HCT116 (cell line): ENCODE results near the gene CFAP54. TPM values are rescaled to one million over a fixed set of nuclear protein-coding genes. Genes with fewer than 3 reads are reported as not detected.

ENCODE experiments used
- ATAC-seq: fragments of 200-7000 bp; cut with Tn5 transposase; 2 replicates; pipeline ENCODE4 v1.9.1; 2020; ENCODE audit warnings: mild to moderate bottlenecking, moderate library complexity
- BruUV-seq: library from RNA; stranded (reverse); fragments of 400-500 nt; replicated peaks from 2 replicates; lab custom pipeline; 2021; lab: Mats Ljungman, UMichigan
- CTCF ChIA-PET: fragments of 300-600 bp; sonication (Branson Sonifier 250); formaldehyde crosslinking; loops from one replicate; lab custom pipeline; 2021; ENCODE audit warnings: antibody characterized with exemption; lab: Charles Lee
- POLR2A ChIA-PET: fragments of 300-600, 350-600 bp; sonication (Branson Sonifier 250); formaldehyde crosslinking; loops from one replicate; lab custom pipeline; 2021; ENCODE audit warnings: antibody characterized with exemption; lab: Charles Lee
- RAD21 ChIA-PET, 2 experiments: fragments of 300-600 bp; sonication (Branson Sonifier 250); formaldehyde crosslinking; loops; one replicate each; lab custom pipeline; 2023; ENCODE audit warnings: low total read pairs in 2 of 2; ENCODE audit not compliant: uncharacterized antibody in 2 of 2, unreplicated experiment in 2 of 2, low non-redundant PET in 1 of 2; lab: Charles Lee
- DNase-seq: peaks from one replicate; pipeline ENCODE4 v3.0.0-alpha.2; 2010; ENCODE audit warnings: low read depth, low spot score
- H2AFZ ChIP-seq: fragments of 200-600 bp; shearing (Covaris generic), sonication (generic); 2 replicates; pipeline ENCODE4 v1.6.1; 2017; ENCODE audit warnings: low read depth, mixed run types, mixed read lengths, antibody characterized with exemption, low read length; ENCODE audit not compliant: poor library complexity, severe bottlenecking
- H3K27ac ChIP-seq: 2 replicates; pipeline ENCODE4 v1.5.1; 2012; ENCODE audit warnings: low read depth, low read length
- H3K27me3 ChIP-seq: fragments of 200-600 bp; sonication (generic); 2 replicates; pipeline ENCODE4 v1.6.1; 2016; ENCODE audit warnings: mixed run types, low read length, mixed read lengths; ENCODE audit not compliant: insufficient read depth
- H3K36me3 ChIP-seq, 2 experiments: fragments of 200-500 bp in 1 of 2; fragments of 200-600 bp in 1 of 2; sonication (Bioruptor generic) in 1 of 2; sonication (generic) in 1 of 2; 2 replicates each; pipeline versions ENCODE4 v1.5.1 to v1.6.1; 2014 to 2016; ENCODE audit warnings: low read length in 2 of 2, inconsistent platforms in 1 of 2, mixed read lengths in 1 of 2, mixed run types in 1 of 2; ENCODE audit not compliant: insufficient read depth in 2 of 2, control insufficient read depth in 1 of 2
- H3K4me1 ChIP-seq, 2 experiments: fragments of 200-600 bp in 1 of 2; sonication (generic) in 1 of 2; 2 replicates each; pipeline versions ENCODE4 v1.5.1 to v1.6.1; 2012 to 2017; ENCODE audit warnings: low read length in 2 of 2, inconsistent platforms in 1 of 2, mild to moderate bottlenecking in 1 of 2, mixed read lengths in 1 of 2, mixed run types in 1 of 2, moderate library complexity in 1 of 2; ENCODE audit not compliant: insufficient read depth in 2 of 2, control insufficient read depth in 1 of 2
- H3K4me2 ChIP-seq: fragments of 200-600 bp; sonication (generic); 2 replicates; pipeline ENCODE4 v1.6.1; 2017; ENCODE audit warnings: mixed run types, low read length, mixed read lengths
- H3K4me3 ChIP-seq, 2 experiments: fragments of 200-600 bp in 1 of 2; sonication (generic) in 1 of 2; replicated peaks in 1 of 2; 2 replicates each; pipeline ENCODE4 v1.5.1; 2011 to 2016; ENCODE audit warnings: low read length in 2 of 2, control low read depth in 1 of 2, low read depth in 1 of 2, mild to moderate bottlenecking in 1 of 2, mixed read lengths in 1 of 2, mixed run types in 1 of 2
- H3K79me2 ChIP-seq: fragments of 200-600 bp; sonication (generic); 2 replicates; pipeline ENCODE4 v1.6.1; 2017; ENCODE audit warnings: mild to moderate bottlenecking, mixed run types, low read length, moderate library complexity, mixed read lengths; ENCODE audit not compliant: insufficient read depth
- H3K9ac ChIP-seq: fragments of 200-600 bp; sonication (generic); 2 replicates; pipeline ENCODE4 v1.6.1; 2016; ENCODE audit warnings: low read length, mixed read lengths
- H3K9me2 ChIP-seq: fragments of 200-600 bp; sonication (generic), shearing (Covaris generic); 2 replicates; pipeline ENCODE4 v1.6.1; 2017; ENCODE audit warnings: mixed run types, mild to moderate bottlenecking, moderate library complexity; ENCODE audit not compliant: insufficient read depth
- H3K9me3 ChIP-seq, 2 experiments: fragments of 200-500 bp in 1 of 2; fragments of 200-600 bp in 1 of 2; sonication (Bioruptor generic) in 1 of 2; sonication (generic) in 1 of 2; 2 replicates each; pipeline ENCODE4 v1.6.1; 2014 to 2017; ENCODE audit warnings: low read length in 2 of 2, mixed read lengths in 2 of 2, inconsistent platforms in 1 of 2, low read depth in 1 of 2, mild to moderate bottlenecking in 1 of 2, mixed run types in 1 of 2, moderate library complexity in 1 of 2; ENCODE audit not compliant: control insufficient read depth in 1 of 2, insufficient read depth in 1 of 2
- H4K20me1 ChIP-seq: fragments of 200-600 bp; sonication (generic), shearing (Covaris generic); 2 replicates; pipeline ENCODE4 v1.6.1; 2017; ENCODE audit warnings: mixed run types, mild to moderate bottlenecking, moderate library complexity; ENCODE audit not compliant: insufficient read depth
- CBX3 ChIP-seq: IDR thresholded peaks from 2 replicates; pipeline ENCODE4 v1.6.1; 2012; ENCODE audit warnings: low read depth
- CEBPB ChIP-seq: IDR thresholded peaks from 2 replicates; pipeline ENCODE4 v1.6.1; 2012; ENCODE audit warnings: low read depth
- EGR1 ChIP-seq: IDR thresholded peaks from 2 replicates; pipeline ENCODE4 v1.6.1; 2012; ENCODE audit warnings: low read depth
- EZH2 ChIP-seq: fragments of 200-600 bp; sonication (generic); IDR thresholded peaks from 2 replicates; pipeline ENCODE4 v1.6.1; 2017; ENCODE audit warnings: antibody characterized with exemption, mixed run types
- JUND ChIP-seq: IDR thresholded peaks from 2 replicates; pipeline ENCODE4 v1.6.1; 2012
- POLR2AphosphoS5 ChIP-seq: IDR thresholded peaks from 2 replicates; pipeline ENCODE4 v1.6.1; 2011; ENCODE audit warnings: mild to moderate bottlenecking, low read depth, low read length, moderate library complexity
- TCF7L2 ChIP-seq: IDR thresholded peaks from 2 replicates; pipeline ENCODE4 v1.7.0; 2011; ENCODE audit warnings: borderline replicate concordance, inconsistent platforms; ENCODE audit not compliant: insufficient read depth, insufficient read length; ENCODE audit errors: extremely low read depth
- YY1 ChIP-seq: IDR thresholded peaks from 2 replicates; pipeline ENCODE4 v1.6.1; 2011; ENCODE audit warnings: low read length, low read depth, moderate library complexity, mild to moderate bottlenecking; ENCODE audit not compliant: insufficient replicate concordance; ENCODE audit errors: extremely low read depth
- ZNF274 ChIP-seq: fragments of 200-500 bp; sonication (Bioruptor generic); IDR thresholded peaks from 2 replicates; pipeline ENCODE4 v1.6.1; 2014; ENCODE audit warnings: mild to moderate bottlenecking, low read depth, low read length, inconsistent platforms
- intact Hi-C: fragments of 100-400 bp; cut with micrococcal nuclease; formaldehyde crosslinking; loops from 2 replicates; pipeline ENCODE4 v1.10.0; 2022
- total RNA-seq: library from RNA; stranded (reverse); gene quantifications from one replicate; pipeline ENCODE4 v1.2.1, GENCODE V29; 2021; ENCODE audit not compliant: unreplicated experiment
- TF ChIP-seq, protein P1 (sequence below): IDR thresholded peaks from 2 replicates; pipeline ENCODE4 v1.6.1; 2011; ENCODE audit warnings: mild to moderate bottlenecking, low read length, moderate library complexity; ENCODE audit not compliant: insufficient replicate concordance; ENCODE audit errors: extremely low read depth

Gene CFAP54
- total RNA-seq, 1 experiment from 2014 or later: 0.25 TPM

- TF ChIP-seq EZH2: no peak
Observed at GRCh38 chr12:96912261-96912660, 422.9 kb downstream of the CFAP54 start (continued).

DNA sequence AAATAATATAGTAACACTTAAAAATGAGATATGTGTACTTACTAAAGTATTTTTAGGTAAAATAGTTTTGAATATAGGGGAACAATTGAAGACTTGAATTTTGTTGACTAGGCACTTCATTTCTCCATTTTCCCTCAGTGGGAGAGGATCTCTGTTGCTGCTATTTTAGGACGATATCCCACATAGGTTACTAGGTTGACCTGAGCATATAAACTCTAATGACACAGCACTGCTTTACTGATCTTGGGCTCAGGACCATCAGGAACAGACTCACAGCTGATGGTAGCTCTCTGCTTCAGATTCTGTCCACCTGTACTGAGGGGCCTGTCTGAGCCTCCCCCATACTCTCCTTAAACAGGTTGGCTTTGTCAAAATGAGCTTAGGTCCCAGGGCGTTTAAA, 423.6 kb downstream of the CFAP54 start:
- intact Hi-C loops: no loop called here
- no peak overlapping the region for H2AFZ ChIP-seq
- no peak overlapping the region for H3K27ac ChIP-seq
- no peak overlapping the region for H3K4me3 ChIP-seq
- H4K20me1 ChIP-seq: no peaks in the 10 kb centered on the region
- H3K4me2 ChIP-seq: no peak overlapping the region
- no peaks in the 10 kb centered on the region for H3K9me3 ChIP-seq
- H3K36me3 ChIP-seq: no peaks in the 10 kb centered on the region
- peaks cover 69% of the 10 kb centered on the region for H3K79me2 ChIP-seq
- ChIA-PET POLR2A (no interaction called here), CTCF (no interaction called here), RAD21 (no interaction called here)
- H3K27me3 ChIP-seq: no peaks in the 10 kb centered on the region
- DNase-seq: no peak
- no TSS peak for BruUV-seq
- no peak for ATAC-seq
- TF ChIP-seq, protein P1, sequence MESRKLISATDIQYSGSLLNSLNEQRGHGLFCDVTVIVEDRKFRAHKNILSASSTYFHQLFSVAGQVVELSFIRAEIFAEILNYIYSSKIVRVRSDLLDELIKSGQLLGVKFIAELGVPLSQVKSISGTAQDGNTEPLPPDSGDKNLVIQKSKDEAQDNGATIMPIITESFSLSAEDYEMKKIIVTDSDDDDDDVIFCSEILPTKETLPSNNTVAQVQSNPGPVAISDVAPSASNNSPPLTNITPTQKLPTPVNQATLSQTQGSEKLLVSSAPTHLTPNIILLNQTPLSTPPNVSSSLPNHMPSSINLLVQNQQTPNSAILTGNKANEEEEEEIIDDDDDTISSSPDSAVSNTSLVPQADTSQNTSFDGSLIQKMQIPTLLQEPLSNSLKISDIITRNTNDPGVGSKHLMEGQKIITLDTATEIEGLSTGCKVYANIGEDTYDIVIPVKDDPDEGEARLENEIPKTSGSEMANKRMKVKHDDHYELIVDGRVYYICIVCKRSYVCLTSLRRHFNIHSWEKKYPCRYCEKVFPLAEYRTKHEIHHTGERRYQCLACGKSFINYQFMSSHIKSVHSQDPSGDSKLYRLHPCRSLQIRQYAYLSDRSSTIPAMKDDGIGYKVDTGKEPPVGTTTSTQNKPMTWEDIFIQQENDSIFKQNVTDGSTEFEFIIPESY: no peak
- TF ChIP-seq POLR2AphosphoS5: no peak
- TF ChIP-seq JUND: no peak
- no peak for TF ChIP-seq TCF7L2
- TF ChIP-seq YY1: no peak
- no peak for TF ChIP-seq CEBPB
- no peak for TF ChIP-seq EGR1
- no peak for TF ChIP-seq CBX3
- TF ChIP-seq ZNF274: no peak
- H3K9me2 ChIP-seq: no peaks in the 10 kb centered on the region
- peaks cover 3 to 6% of the 10 kb centered on the region in 2 experiments; a peak in 3 of 4 replicates for H3K4me1 ChIP-seq
- no peak overlapping the region for H3K9ac ChIP-seq
